HEK293 (cell line): ENCODE data around the gene CC2D1B.

Experiments used
- CTCF ChIA-PET: fragments of 350-600 bp; formaldehyde crosslinking; extraction: SDS; loops from one replicate; lab custom pipeline; 2021; ENCODE audit warnings: antibody characterized with exemption; lab: Yijun Ruan, JAX
- POLR2A ChIA-PET: fragments of 300-600 bp; formaldehyde crosslinking; extraction: SDS; loops from one replicate; lab custom pipeline; 2020; ENCODE audit warnings: antibody characterized with exemption, inconsistent platforms; lab: Yijun Ruan, JAX
- H3K27ac ChIP-seq: fragments of 200-500 bp; sonication (Bioruptor generic); 2 replicates; pipeline ENCODE4 v1.5.1; 2014; ENCODE audit warnings: low read depth, low read length, control low read depth, inconsistent platforms; ENCODE audit errors: extremely low read depth
- H3K36me3 ChIP-seq, 2 experiments: fragments of 200-500 bp in 1 of 2; sonication (Bioruptor generic) in 1 of 2; 1 replicate in 1 of 2; 2 replicates in 1 of 2; pipeline ENCODE4 v1.5.1; 2014 to 2017; ENCODE audit warnings: inconsistent platforms in 2 of 2, low read length in 2 of 2; ENCODE audit not compliant: control insufficient read depth in 2 of 2, insufficient read depth in 1 of 2
- H3K4me1 ChIP-seq: fragments of 200-500 bp; sonication (Bioruptor generic); 2 replicates; pipeline ENCODE4 v1.5.1; 2014; ENCODE audit warnings: mild to moderate bottlenecking, low read length, inconsistent platforms; ENCODE audit not compliant: control insufficient read depth, insufficient read depth
- H3K4me3 ChIP-seq: 2 replicates; pipeline ENCODE4 v1.5.1; 2011; ENCODE audit warnings: low read depth, mild to moderate bottlenecking, control low read depth, low read length, moderate library complexity
- H3K9me3 ChIP-seq: fragments of 200-500 bp; sonication (Bioruptor generic); 2 replicates; pipeline ENCODE4 v1.5.1; 2014; ENCODE audit warnings: low read depth, low read length, inconsistent platforms; ENCODE audit not compliant: control insufficient read depth, insufficient read depth
- HIC1 ChIP-seq: fragments of 450-650 bp; formaldehyde crosslinking; IDR thresholded peaks from 2 replicates; pipeline ENCODE4 v1.5.1; 2016; ENCODE audit warnings: missing biosample characterization, missing genetic modification characterization
- KLF10 ChIP-seq: fragments of 450-650 bp; IDR thresholded peaks from 2 replicates; pipeline ENCODE4 v1.5.1; 2018; ENCODE audit warnings: missing biosample characterization, mild to moderate bottlenecking, missing genetic modification characterization
- OVOL3 ChIP-seq: fragments of 450-650 bp; formaldehyde crosslinking; IDR thresholded peaks from 2 replicates; pipeline ENCODE4 v1.5.1; 2016; ENCODE audit warnings: missing biosample characterization, missing genetic modification characterization
- PBX3 ChIP-seq: sonication (generic); formaldehyde crosslinking; IDR thresholded peaks from 2 replicates; pipeline ENCODE4 v1.8.1; 2022; ENCODE audit warnings: mild to moderate bottlenecking, moderate library complexity, missing genetic modification reagents
- PRDM1 ChIP-seq: fragments of 450-650 bp; formaldehyde crosslinking; IDR thresholded peaks from 2 replicates; pipeline ENCODE4; 2016; ENCODE audit warnings: missing biosample characterization, missing genetic modification characterization
- PRDM4 ChIP-seq: fragments of 450-650 bp; formaldehyde crosslinking; IDR thresholded peaks from 2 replicates; pipeline ENCODE4 v1.5.1; 2017; ENCODE audit warnings: missing biosample characterization, missing genetic modification characterization
- REST ChIP-seq: fragments of 450-650 bp; formaldehyde crosslinking; IDR thresholded peaks from 2 replicates; pipeline ENCODE4 v1.5.1; 2016; ENCODE audit warnings: missing biosample characterization, missing genetic modification characterization
- SP3 ChIP-seq: fragments of 450-650 bp; formaldehyde crosslinking; IDR thresholded peaks from 2 replicates; pipeline ENCODE4 v1.5.1; 2016; ENCODE audit warnings: missing biosample characterization, missing genetic modification characterization
- TRIM28 ChIP-seq: IDR thresholded peaks from 2 replicates; pipeline ENCODE4 v1.6.1; 2011; ENCODE audit warnings: low read length, control low read depth, borderline replicate concordance
- ZBTB21 ChIP-seq: fragments of 450-650 bp; formaldehyde crosslinking; IDR thresholded peaks from 2 replicates; pipeline ENCODE4 v1.5.1; 2017; ENCODE audit warnings: missing biosample characterization, missing genetic modification characterization
- ZBTB6 ChIP-seq: fragments of 450-650 bp; formaldehyde crosslinking; IDR thresholded peaks from 2 replicates; pipeline ENCODE4 v1.5.1; 2017; ENCODE audit warnings: missing biosample characterization, missing genetic modification characterization
- ZFP69B ChIP-seq: fragments of 450-650 bp; formaldehyde crosslinking; IDR thresholded peaks from 2 replicates; pipeline ENCODE4 v1.5.1; 2016; ENCODE audit warnings: missing biosample characterization, missing genetic modification characterization
- ZNF133 ChIP-seq: fragments of 450-650 bp; formaldehyde crosslinking; IDR thresholded peaks from 2 replicates; pipeline ENCODE4 v1.5.1; 2016; ENCODE audit warnings: missing biosample characterization, missing genetic modification characterization
- ZNF391 ChIP-seq: fragments of 450-650 bp; formaldehyde crosslinking; IDR thresholded peaks from 2 replicates; pipeline ENCODE4 v1.5.1; 2016; ENCODE audit warnings: low read depth, missing biosample characterization, missing genetic modification characterization, borderline replicate concordance
- ZNF610 ChIP-seq: fragments of 450-650 bp; formaldehyde crosslinking; IDR thresholded peaks from 2 replicates; pipeline ENCODE4 v1.5.1; 2016; ENCODE audit warnings: missing biosample characterization, missing genetic modification characterization, borderline replicate concordance
- ZNF621 ChIP-seq: fragments of 450-650 bp; formaldehyde crosslinking; IDR thresholded peaks from 2 replicates; pipeline ENCODE4 v1.5.1; 2017; ENCODE audit warnings: missing biosample characterization, missing genetic modification characterization
- ZNF629 ChIP-seq: fragments of 450-650 bp; formaldehyde crosslinking; IDR thresholded peaks from 2 replicates; pipeline ENCODE4 v1.5.1; 2017; ENCODE audit warnings: missing biosample characterization, missing genetic modification characterization
- ZNF658 ChIP-seq: fragments of 450-650 bp; formaldehyde crosslinking; IDR thresholded peaks from 2 replicates; pipeline ENCODE4; 2016; ENCODE audit warnings: missing biosample characterization, missing genetic modification characterization
- ZNF692 ChIP-seq: fragments of 450-650 bp; formaldehyde crosslinking; IDR thresholded peaks from 2 replicates; pipeline ENCODE4 v1.5.1; 2016; ENCODE audit warnings: missing biosample characterization, missing genetic modification characterization
- ZNF792 ChIP-seq: fragments of 450-650 bp; formaldehyde crosslinking; IDR thresholded peaks from 2 replicates; pipeline ENCODE4 v1.5.1; 2016; ENCODE audit warnings: missing biosample characterization, missing genetic modification characterization
- ZSCAN23 ChIP-seq: fragments of 450-650 bp; formaldehyde crosslinking; IDR thresholded peaks from 2 replicates; pipeline ENCODE4 v1.5.1; 2016; ENCODE audit warnings: missing biosample characterization, missing genetic modification characterization

Gene CC2D1B

GRCh38 chr1:52366517-52366827 lies 467 bp upstream of the CC2D1B start:
- POLR2A ChIA-PET = interaction anchor here (0.6 to 3.1 kb wide), 5 partner anchors 13 to 311 kb away, joined by 3 to 11 read pairs (median 10); partner anchors contain the start of genes BTF3L4, ORC1, PRPF38A and TXNDC12
- Histone ChIP-seq H3K36me3 (peaks cover 8 to 31% of the 10 kb centered on the region in 2 experiments; a peak in 2 of 3 replicates), H3K9me3 (no peaks in the 10 kb centered on the region), H3K4me3 (peak overlapping the region; percentile 91), H3K4me1 (peaks cover 7% of the 10 kb centered on the region; the same call in 1 of the 2 replicates), H3K27ac (no peak overlapping the region; the same call in 1 of the 2 replicates)
- CTCF ChIA-PET = no interaction called here
- peak; percentile 17; the same call in 1 of the 2 replicates for TF ChIP-seq ZNF610
- no peak for TF ChIP-seq PBX3 (CRISPR knock-in tag)
- peak; percentile 41; the same call in 1 of the 2 replicates for TF ChIP-seq REST (tag by site-specific recombination)
- peak; percentile 98 for TF ChIP-seq ZFP69B (tag by site-specific recombination)
- TF ChIP-seq ZNF133 (tag by site-specific recombination) = no peak
- peak; percentile 98 for TF ChIP-seq ZNF692 (tag by site-specific recombination)

- CTCF ChIA-PET = interaction anchor here (0.7 to 1.2 kb wide), 4 partner anchors 11 to 1003 kb away, joined by 3 to 4 read pairs (median 4); no protein-coding TSS in a partner anchor
- H3K4me1 ChIP-seq = peaks cover 7% of the 10 kb centered on the region; the same call in 1 of the 2 replicates
- peak overlapping the region; percentile 91 for H3K27ac ChIP-seq
- H3K36me3 ChIP-seq = peaks cover 0 to 43% of the 10 kb centered on the region in 2 experiments; a peak in 2 of 3 replicates
- peak overlapping the region; percentile 91 for H3K4me3 ChIP-seq
- POLR2A ChIA-PET = interaction anchor here (0.6 to 3.1 kb wide), 7 partner anchors 9 to 478 kb away, joined by 3 to 10 read pairs (median 5); partner anchors contain the start of genes BTF3L4, ORC1, PRPF38A and TUT4
- no peaks in the 10 kb centered on the region for H3K9me3 ChIP-seq
- TF ChIP-seq OVOL3 (no peak), ZSCAN23 (tag by site-specific recombination) (no peak; the same call in 1 of the 2 replicates), ZNF629 (tag by site-specific recombination) (peak; percentile 75), ZNF391 (tag by site-specific recombination) (no peak), KLF10 (tag by site-specific recombination) (no peak), PRDM1 (tag by site-specific recombination) (no peak), ZNF658 (no peak), ZBTB21 (tag by site-specific recombination) (peak; percentile 60), HIC1 (tag by site-specific recombination) (no peak), ZNF792 (tag by site-specific recombination) (no peak), ZNF610 (no peak), SP3 (tag by site-specific recombination) (no peak), ZBTB6 (tag by site-specific recombination) (0 out of 2 replicates have a peak, but pooled peaks have one; percentile 15), TRIM28 (0 out of 2 replicates have a peak, but pooled peaks have one; percentile 39), ZNF621 (tag by site-specific recombination) (no peak), PRDM4 (tag by site-specific recombination) (no peak)
Measured at GRCh38 chr1:52365071-52365745, 797 bp downstream of the CC2D1B start.
